Amniotic epithelial cell (primary cell): ENCODE data around the gene SMTN.
"Not testable (repeated sequence)": the region's sequence is repeated elsewhere in the genome, so short reads cannot be mapped to it uniquely, and the experiment has no call there.

ENCODE experiments used
- DNase-seq: peaks from one replicate; pipeline ENCODE4 v3.0.0-alpha.2; 2010; ENCODE audit warnings: low read depth

Gene SMTN

DNA sequence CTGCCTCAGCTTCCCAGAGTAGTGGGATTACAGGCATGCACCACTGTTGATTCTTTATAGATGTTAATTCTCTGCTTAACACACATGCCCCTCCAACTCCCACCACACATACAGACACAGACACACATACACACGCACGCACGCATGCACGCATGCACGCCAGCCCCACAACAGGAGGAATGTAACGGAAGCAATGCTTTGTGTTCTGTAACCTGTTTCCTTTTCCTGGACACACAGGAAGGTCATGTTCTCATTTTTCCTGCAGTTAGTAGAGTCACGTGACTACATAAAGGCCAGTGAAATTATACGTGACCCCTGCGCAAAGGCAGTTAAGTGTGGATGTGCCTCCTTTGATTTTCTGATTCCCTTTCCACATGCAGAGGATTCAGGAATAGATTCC lies 8.0 kb upstream of the SMTN start:
- not testable (repeated sequence) for DNase-seq

- not testable (repeated sequence) for DNase-seq
Observed at GRCh38 chr22:31073545-31074145, 7.5 kb upstream of the SMTN start.

GRCh38 chr22:31075961-31076360 lies 5.2 kb upstream of the SMTN start:
- peak; percentile 33 for DNase-seq

DNA sequence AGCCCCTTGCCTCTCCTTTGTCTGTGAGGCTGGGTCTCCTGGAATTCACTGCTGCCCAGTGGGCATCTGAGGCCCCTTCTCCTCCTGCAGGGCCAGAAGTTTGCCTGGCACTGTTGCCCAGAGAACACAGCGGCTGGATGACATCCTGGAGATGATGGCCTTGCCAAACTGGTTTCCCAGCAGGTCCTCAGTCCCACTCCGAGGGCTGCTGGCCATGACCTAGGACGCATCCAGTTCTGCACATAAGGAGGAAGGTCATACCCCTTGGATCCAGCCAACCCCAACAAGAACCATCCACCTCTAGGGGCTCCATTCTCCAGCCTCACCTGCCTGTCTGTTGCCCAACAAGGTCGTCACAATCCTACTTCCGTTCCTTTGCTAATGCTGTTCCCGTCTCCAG lies 3.4 kb upstream of the SMTN start:
- no peak for DNase-seq

DNA sequence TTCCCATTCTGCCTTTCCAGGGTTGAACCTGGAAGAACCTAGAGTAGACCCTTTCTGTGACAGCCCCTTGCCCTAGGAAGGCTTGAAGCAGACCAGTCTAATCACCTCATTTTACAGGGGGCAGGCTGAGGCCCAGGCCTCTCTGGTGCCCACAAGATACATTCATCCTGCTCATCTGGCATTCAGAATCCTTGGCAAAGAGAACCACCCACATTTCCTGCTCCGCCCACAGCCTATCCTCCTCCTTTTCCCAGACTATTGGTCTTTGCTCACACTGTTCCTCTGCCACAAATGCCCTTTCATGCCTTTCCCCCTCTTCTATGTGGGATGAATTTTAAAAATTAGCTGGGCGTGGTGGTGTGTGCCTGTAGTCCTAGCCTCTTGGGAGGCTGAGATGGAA lies 2.7 kb upstream of the SMTN start:
- DNase-seq, result peak; percentile 42

- DNase-seq, result no peak
Observed at GRCh38 chr22:31079095-31079642, 1.9 kb upstream of the SMTN start.

- DNase-seq, result no peak
Observed at GRCh38 chr22:31080164-31080847, 812 bp upstream of the SMTN start.

DNA sequence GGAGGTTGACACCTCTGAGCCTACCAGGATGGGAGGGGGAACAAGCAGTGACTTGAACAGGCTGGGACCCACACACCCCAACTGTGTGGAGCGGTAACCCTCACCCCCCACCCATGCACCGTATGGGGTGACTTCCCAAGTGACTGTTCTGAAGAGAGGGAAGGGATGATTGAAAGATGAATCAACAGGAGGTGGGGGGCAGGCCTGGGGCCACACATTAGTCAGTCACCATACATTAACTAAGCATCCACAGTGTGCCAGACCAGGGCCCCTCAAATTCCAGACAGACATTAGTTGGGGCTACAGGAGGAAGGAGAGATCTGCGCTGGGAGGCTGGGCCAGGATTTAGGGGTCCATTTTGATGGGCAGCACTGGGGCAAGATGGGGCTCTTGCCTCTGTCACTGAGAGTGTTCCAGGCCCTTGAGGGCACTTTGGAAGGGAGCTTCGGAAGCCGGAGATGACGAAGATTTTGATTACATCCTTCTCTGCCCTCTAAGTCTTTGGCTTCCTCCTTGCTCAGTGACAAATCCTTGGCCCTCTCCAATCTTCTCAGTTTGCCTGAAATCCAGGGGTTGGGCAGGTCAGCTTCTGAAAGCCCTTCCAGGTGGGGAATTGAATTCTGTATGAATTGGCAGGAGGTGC lies 966 bp downstream of the SMTN start:
- no peak for DNase-seq

DNA sequence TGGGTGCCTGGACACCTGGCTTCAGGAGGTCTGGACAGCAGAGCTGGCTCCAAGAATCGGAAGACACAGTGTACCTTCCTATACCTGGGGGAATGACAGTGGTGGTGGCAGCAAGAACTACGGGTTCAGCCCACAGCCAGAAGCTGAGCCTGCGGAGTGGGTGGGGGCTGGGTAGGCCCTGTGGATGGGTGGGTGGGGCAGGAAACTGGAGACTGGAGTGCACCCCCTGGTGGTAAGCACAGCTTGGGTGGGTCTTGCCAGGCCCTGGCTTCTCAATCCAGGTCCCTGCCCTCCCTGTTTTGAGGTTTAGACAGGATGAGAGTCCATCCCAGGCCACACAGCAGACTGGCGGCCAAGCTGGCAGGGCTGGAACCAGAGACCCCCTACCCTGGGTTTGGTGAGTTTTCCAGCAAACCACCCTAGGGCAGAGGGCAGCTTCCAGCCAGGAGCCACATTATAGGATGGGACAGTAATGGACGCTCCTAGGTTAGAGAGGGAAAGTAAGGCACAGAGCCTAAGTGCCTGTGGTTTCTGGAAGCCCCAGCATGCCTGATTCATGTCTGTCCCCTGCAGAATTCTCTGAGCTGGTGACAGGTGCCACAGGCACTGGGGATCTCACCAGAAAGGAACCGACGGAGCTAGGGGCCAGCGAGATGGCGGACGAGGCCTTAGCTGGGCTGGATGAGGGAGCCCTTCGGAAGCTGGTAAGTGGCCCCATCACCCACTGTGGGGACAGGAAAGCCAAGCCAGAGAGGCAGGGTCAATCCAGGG lies 1.7 kb downstream of the SMTN start:
- DNase-seq, result peak; percentile 64

DNA sequence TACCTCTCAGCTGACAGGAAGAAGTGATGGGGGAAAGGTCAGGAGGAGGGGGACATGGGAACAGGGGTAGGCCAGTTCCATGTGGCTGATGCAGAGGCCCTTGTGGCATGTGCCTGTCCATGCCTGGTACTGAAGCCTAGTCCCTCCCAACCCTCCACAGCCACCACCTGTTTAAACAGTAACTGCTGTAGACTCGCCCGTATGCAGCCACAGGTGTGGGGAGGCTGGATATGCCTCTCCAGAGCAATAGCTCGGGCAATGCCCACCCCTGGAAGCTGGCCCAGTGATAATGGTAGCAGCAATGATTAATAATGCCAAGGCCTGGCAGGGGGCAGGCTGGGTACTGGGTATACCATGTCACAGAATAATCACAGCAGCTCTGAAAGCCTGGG lies 2.3 kb downstream of the SMTN start:
- no peak for DNase-seq

- DNase-seq, result no peak
Observed at GRCh38 chr22:31083923-31084810, 3.0 kb downstream of the SMTN start.

DNA sequence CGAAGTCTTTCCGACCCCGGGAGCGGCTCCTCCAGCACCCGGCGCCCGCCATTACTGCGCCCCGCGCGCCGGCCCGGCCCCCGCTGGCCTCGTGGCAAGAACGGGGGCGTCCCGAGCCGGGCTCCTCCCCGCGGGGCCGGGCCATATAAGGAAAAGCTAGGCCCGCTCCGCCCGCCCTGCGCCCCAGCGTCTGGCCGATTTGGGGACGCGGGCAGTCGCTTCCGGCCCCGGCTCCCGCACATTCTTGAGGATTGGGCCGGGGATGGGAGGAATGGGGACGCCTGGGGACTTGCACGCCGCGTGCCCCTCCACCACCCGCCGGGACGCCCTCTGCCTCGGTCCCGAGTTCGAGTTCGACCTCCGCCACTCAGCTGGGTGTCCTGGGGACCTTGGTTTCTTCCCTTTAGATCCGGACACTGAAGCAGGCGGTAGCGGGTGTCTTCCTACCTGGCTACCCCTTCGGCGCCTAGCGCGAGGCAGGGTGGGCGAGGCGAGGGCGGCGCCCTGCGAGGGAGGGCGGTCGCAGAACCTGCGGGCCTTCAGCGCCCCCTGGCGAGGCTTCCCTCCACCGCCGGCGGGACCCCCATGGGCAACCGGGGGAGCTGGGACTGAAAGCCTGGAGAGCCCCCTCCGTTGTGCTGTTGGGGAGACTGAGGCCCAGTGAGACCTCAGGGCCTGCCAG lies 3.8 kb downstream of the SMTN start:
- peak; percentile 70 for DNase-seq

DNA sequence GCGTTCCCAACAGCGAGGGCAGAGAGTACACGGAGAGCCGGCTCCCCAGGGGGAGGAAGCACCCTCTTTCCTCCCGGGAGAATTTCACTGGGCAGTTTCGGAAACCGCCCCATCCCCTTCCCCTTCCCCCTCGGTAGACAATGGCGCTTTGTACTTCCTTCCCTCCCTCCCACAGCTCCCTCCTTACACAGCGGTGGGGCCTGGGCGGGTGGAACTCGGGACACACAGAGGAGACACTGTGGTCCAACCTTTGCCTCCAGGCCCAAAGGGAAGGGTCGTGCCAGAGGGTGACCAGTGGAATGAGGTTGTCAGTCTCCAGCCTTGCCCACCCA lies 4.3 kb downstream of the SMTN start:
- no peak for DNase-seq

GRCh38 chr22:31085928-31086327 lies 4.8 kb downstream of the SMTN start:
- DNase-seq, result no peak

DNA sequence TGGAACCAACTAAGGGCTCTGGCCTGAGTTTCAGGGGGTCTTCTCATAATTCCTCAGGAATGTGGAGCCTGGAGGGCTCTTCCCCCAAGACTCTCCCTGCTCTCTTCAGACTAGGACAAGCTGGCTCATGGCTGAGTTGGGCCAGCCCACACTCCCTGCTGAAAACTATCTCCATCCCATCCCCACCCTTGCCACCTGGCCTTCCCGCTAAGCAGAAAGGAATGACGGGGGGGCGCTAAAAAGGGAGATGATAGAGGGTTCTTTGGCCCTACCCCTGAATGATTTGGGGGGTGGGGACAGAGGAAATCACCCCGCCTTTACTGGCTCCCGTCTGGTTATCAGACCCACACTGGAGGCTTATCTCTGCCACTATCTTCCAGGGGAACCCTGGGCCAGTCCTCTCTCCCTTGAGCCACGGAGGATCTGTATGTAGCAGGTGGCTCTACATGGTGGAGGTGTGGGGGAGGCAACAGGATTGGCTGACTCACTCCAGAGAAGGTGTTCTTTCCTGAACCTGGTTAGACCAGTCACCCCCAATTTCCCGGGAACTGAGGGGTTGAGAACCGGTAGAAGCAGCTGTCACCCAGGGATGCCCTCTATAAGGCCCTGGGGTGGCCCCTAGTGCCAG lies 5.7 kb downstream of the SMTN start:
- DNase-seq, result no peak

DNA sequence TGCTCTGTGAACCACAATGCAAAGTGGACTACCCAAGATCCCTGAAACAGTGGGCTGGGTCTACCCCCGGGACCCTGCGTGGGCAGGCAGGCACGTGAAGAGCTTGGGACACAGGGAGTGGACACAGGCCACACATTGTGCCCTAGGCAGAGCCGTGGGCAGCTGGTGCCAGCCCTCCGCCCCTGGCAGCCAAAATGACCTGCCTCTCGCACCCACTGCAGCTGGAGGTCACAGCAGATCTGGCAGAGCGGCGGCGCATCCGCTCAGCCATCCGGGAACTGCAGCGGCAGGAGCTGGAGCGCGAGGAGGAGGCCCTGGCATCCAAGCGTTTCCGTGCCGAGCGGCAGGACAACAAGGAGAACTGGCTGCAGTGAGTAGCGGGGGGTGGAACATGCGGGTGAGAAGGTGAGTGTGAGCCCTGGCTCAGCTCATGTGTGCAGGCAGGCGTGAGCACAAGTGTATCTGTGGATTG lies 6.7 kb downstream of the SMTN start:
- DNase-seq, result no peak

- no peak for DNase-seq
Observed at GRCh38 chr22:31088233-31088986, 7.3 kb downstream of the SMTN start.

GRCh38 chr22:31089160-31090100 lies 8.3 kb downstream of the SMTN start:
- peak; percentile 45 for DNase-seq
